Liver (tissue), 9 donors: ENCODE data around the gene ZNF202. TPM values are rescaled to one million over a fixed set of nuclear protein-coding genes. Genes with fewer than 3 reads are reported as not detected.

Source experiments
- DNase-seq: peaks from one replicate; pipeline ENCODE4 v3.0.0-alpha.2; 2017; ENCODE audit warnings: low spot score
- H3K27ac ChIP-seq, 2 donors: one replicate each; pipeline ENCODE4 v1.7.0; 2013; ENCODE audit warnings: inconsistent platforms in 2 of 2, low read length in 2 of 2, control low read depth in 1 of 2, low read depth in 1 of 2, mild to moderate bottlenecking in 1 of 2
- H3K27me3 ChIP-seq, 4 donors: one replicate each; pipeline versions ENCODE4 v1.6.1 to v1.7.0; 2013; ENCODE audit warnings: low read length in 3 of 4, inconsistent platforms in 1 of 4, mild to moderate bottlenecking in 1 of 4, moderate library complexity in 1 of 4; ENCODE audit not compliant: control insufficient read depth in 4 of 4, insufficient read depth in 4 of 4
- H3K36me3 ChIP-seq, 4 donors: one replicate each; pipeline versions ENCODE4 v1.6.1 to v1.7.0; 2013; ENCODE audit warnings: low read length in 3 of 4, mild to moderate bottlenecking in 3 of 4, low read depth in 1 of 4, moderate library complexity in 1 of 4; ENCODE audit not compliant: control insufficient read depth in 4 of 4, insufficient read depth in 3 of 4
- H3K4me1 ChIP-seq, 4 donors: one replicate each; pipeline versions ENCODE4 v1.6.1 to v1.7.0; 2013; ENCODE audit warnings: low read length in 3 of 4, mild to moderate bottlenecking in 3 of 4, moderate library complexity in 1 of 4; ENCODE audit not compliant: control insufficient read depth in 4 of 4, insufficient read depth in 4 of 4
- H3K4me3 ChIP-seq, 3 donors: one replicate each; pipeline versions ENCODE4 v1.6.1 to v1.7.0; 2013; ENCODE audit warnings: low read length in 3 of 3, control low read depth in 1 of 3, low read depth in 1 of 3, mild to moderate bottlenecking in 1 of 3
- H3K9ac ChIP-seq, 2 donors: one replicate each; pipeline ENCODE4 v1.7.0; 2013; ENCODE audit warnings: low read length in 2 of 2, mild to moderate bottlenecking in 2 of 2, moderate library complexity in 2 of 2, control low read depth in 1 of 2, low read depth in 1 of 2
- H3K9me3 ChIP-seq, 4 donors: one replicate each; pipeline versions ENCODE4 v1.6.1 to v1.7.0; 2013; ENCODE audit warnings: low read length in 3 of 4; ENCODE audit not compliant: control insufficient read depth in 4 of 4
- EGR1 ChIP-seq, 2 donors: IDR thresholded peaks; 2 replicates each; pipeline ENCODE4 v1.6.1; 2016 to 2018; ENCODE audit warnings: antibody characterized with exemption in 2 of 2, low read depth in 2 of 2
- FOXA1 ChIP-seq: IDR thresholded peaks from 2 replicates; pipeline ENCODE4 v1.6.1; 2016; ENCODE audit warnings: antibody characterized with exemption
- GABPA ChIP-seq, 2 donors: IDR thresholded peaks in 1 of 2; conservative IDR thresholded peaks in 1 of 2; 2 replicates each; pipeline ENCODE4 v1.6.1; 2016; ENCODE audit warnings: antibody characterized with exemption in 2 of 2, mild to moderate bottlenecking in 1 of 2, moderate library complexity in 1 of 2
- HNF4G ChIP-seq: IDR thresholded peaks from 2 replicates; pipeline ENCODE4 v1.6.1; 2016; ENCODE audit warnings: antibody characterized with exemption
- JUND ChIP-seq, 2 donors: IDR thresholded peaks; 2 replicates each; pipeline ENCODE4 v1.6.1; 2016; ENCODE audit warnings: antibody characterized with exemption in 2 of 2
- NR2F2 ChIP-seq: IDR thresholded peaks from 2 replicates; pipeline ENCODE4 v1.6.1; 2016; ENCODE audit warnings: antibody characterized with exemption
- TAF1 ChIP-seq: conservative IDR thresholded peaks from 2 replicates; pipeline ENCODE4 v1.6.1; 2016; ENCODE audit warnings: antibody characterized with exemption, mild to moderate bottlenecking
- YY1 ChIP-seq: IDR thresholded peaks from 2 replicates; pipeline ENCODE4 v1.6.1; 2016; ENCODE audit warnings: antibody characterized with exemption, mild to moderate bottlenecking
- WGBS: extraction: QIAGEN DNeasy Blood & Tissue Kit; methylation state at CpG from one replicate; pipeline ENCODE4 v1.1.7; 2013; 5-methylcytosine and 5-hydroxymethylcytosine counted together
- polyA plus RNA-seq, 2 donors: library from polyadenylated mRNA; stranded (reverse) in 1 of 2; unstranded in 1 of 2; fragments of 200-250 nt in 1 of 2; fragments of >200 nt in 1 of 2; fragmentation: Nextera tagmentation in 1 of 2; extraction: Ambion mirVana in 1 of 2; gene quantifications; one replicate each; pipeline versions ENCODE4 v1.2.1 to v1.2.3, GENCODE V29; 2013 to 2015
- total RNA-seq, 2 donors: library from RNA; depleted of rRNA; stranded (reverse); fragments of >200 nt; gene quantifications; one replicate each; pipeline ENCODE4 v1.2.3, GENCODE V29; 2014
- TF ChIP-seq, protein P1 (sequence below): IDR thresholded peaks from 2 replicates; pipeline ENCODE4 v1.6.1; 2016; ENCODE audit warnings: antibody characterized with exemption
- TF ChIP-seq, protein P2 (sequence below): IDR thresholded peaks from 2 replicates; pipeline ENCODE4 v1.6.1; 2016; ENCODE audit warnings: antibody characterized with exemption
- TF ChIP-seq, protein P3 (sequence below): IDR thresholded peaks from 2 replicates; pipeline ENCODE4 v1.6.1; 2016; ENCODE audit warnings: antibody characterized with exemption
- TF ChIP-seq, protein P4 (sequence below): IDR thresholded peaks from 2 replicates; pipeline ENCODE4 v1.6.1; 2016; ENCODE audit warnings: antibody characterized with exemption, mild to moderate bottlenecking
- donor health status: healthy.
- donor health status: healthy.
- donor health status: healthy.
- donor health status: healthy.
- donor health status: healthy.

Gene ZNF202
- total and polyA plus RNA-seq, 4 donors = 1.2 to 5.1 (median 3.3) TPM

DNA sequence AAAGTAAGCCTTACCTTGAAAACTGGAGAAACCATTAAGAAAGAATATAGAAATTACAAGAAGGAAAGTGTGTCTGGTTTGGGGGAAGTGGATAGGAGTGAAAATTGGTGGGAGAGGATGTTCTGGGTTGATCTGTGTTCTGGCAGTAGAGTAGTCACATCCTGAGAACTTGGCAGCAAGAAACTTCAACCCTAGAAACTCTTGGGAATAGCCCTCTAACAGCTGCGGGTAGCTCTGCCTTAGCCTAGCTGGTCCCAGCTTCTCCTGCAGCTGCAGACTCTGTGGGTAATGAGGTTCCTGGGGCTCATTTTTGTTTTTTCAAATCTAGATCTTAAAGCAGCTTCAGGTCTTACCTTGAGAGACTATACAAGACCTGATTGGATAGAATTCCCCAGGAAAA is 37.1 kb upstream of the ZNF202 start (continued):
- TF ChIP-seq, protein P1, sequence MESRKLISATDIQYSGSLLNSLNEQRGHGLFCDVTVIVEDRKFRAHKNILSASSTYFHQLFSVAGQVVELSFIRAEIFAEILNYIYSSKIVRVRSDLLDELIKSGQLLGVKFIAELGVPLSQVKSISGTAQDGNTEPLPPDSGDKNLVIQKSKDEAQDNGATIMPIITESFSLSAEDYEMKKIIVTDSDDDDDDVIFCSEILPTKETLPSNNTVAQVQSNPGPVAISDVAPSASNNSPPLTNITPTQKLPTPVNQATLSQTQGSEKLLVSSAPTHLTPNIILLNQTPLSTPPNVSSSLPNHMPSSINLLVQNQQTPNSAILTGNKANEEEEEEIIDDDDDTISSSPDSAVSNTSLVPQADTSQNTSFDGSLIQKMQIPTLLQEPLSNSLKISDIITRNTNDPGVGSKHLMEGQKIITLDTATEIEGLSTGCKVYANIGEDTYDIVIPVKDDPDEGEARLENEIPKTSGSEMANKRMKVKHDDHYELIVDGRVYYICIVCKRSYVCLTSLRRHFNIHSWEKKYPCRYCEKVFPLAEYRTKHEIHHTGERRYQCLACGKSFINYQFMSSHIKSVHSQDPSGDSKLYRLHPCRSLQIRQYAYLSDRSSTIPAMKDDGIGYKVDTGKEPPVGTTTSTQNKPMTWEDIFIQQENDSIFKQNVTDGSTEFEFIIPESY = no peak
- no peak for TF ChIP-seq TAF1

DNA sequence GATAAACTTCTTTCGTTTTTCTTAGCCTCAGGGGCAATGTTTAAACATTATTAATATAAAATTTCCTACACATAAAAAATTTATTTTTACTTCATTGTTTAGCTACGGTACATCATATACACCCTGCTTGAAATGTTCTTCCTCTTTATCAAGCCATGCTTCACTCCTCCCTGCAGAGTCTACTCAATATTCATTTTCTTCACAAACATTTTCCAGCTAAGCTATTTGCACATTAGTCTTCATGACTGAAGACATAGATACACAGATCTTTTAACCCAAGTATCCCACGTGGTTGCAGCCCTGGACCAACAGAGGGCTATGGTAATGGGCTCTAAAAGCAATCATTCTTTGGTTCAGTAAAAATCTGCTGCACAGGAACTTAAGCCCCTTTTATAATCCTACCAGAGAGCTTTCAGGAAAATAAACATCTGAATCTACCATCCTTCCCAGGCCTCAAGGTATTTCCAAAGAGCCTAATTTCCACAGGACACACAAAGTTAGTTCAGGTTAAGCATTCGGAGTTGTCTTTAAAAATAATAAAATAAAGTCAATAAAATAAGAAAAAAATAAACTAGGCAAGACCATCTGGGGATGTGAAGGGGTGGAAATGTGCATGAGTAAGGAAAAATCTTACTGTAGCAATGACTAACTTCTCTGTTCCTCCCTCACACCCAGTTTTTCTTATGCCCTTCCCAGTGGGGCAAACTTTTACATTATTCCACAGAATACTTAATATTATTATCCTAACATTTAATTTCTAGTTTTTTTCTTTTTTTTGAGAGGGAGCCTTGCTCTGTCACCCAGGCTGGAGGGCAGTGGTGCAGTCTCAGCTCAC is 34.5 kb upstream of the ZNF202 start:
- Histone ChIP-seq H3K4me3 (no peak overlapping the region), H3K27ac (no peak overlapping the region), H3K9ac (no peak overlapping the region), H3K36me3 (no peaks in the 10 kb centered on the region), H3K9me3 (no peaks in the 10 kb centered on the region), H3K4me1 (no peaks in the 10 kb centered on the region), H3K27me3 (peaks cover 0 to 2% (median 0%) of the 10 kb centered on the region in 4 donors)
- 49% methylated on average over 4 of the region's 4 CpGs for WGBS
- no peak for DNase-seq
- TF ChIP-seq FOXA1 (no peak), EGR1 (IDR thresholded peaks at IDR 0.05; ENCODE audit: low read depth in 2 of 2) (no peak), TAF1 (no peak), YY1 (no peak), GABPA (IDR thresholded peaks at IDR 0.05 in 1 of 2, conservative IDR thresholded peaks at IDR 0.05 in 1 of 2) (no peak), JUND (IDR thresholded peaks at IDR 0.05) (no peak), HNF4G (no peak), NR2F2 (no peak)
- TF ChIP-seq, protein P2, sequence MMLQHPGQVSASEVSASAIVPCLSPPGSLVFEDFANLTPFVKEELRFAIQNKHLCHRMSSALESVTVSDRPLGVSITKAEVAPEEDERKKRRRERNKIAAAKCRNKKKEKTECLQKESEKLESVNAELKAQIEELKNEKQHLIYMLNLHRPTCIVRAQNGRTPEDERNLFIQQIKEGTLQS = no peak
- TF ChIP-seq, protein P3, sequence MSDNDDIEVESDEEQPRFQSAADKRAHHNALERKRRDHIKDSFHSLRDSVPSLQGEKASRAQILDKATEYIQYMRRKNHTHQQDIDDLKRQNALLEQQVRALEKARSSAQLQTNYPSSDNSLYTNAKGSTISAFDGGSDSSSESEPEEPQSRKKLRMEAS = no peak
- TF ChIP-seq, protein P1 = no peak
- TF ChIP-seq, protein P4, sequence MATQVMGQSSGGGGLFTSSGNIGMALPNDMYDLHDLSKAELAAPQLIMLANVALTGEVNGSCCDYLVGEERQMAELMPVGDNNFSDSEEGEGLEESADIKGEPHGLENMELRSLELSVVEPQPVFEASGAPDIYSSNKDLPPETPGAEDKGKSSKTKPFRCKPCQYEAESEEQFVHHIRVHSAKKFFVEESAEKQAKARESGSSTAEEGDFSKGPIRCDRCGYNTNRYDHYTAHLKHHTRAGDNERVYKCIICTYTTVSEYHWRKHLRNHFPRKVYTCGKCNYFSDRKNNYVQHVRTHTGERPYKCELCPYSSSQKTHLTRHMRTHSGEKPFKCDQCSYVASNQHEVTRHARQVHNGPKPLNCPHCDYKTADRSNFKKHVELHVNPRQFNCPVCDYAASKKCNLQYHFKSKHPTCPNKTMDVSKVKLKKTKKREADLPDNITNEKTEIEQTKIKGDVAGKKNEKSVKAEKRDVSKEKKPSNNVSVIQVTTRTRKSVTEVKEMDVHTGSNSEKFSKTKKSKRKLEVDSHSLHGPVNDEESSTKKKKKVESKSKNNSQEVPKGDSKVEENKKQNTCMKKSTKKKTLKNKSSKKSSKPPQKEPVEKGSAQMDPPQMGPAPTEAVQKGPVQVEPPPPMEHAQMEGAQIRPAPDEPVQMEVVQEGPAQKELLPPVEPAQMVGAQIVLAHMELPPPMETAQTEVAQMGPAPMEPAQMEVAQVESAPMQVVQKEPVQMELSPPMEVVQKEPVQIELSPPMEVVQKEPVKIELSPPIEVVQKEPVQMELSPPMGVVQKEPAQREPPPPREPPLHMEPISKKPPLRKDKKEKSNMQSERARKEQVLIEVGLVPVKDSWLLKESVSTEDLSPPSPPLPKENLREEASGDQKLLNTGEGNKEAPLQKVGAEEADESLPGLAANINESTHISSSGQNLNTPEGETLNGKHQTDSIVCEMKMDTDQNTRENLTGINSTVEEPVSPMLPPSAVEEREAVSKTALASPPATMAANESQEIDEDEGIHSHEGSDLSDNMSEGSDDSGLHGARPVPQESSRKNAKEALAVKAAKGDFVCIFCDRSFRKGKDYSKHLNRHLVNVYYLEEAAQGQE = no peak
